Smooth muscle cell (in vitro differentiated cells): ENCODE data around the gene PRKN. TPM values are rescaled to one million over a fixed set of nuclear protein-coding genes. Genes with fewer than 3 reads are reported as not detected.

Experiments
- DNase-seq: peaks from one replicate; lab custom pipeline; 2025; ENCODE audit not compliant: unreplicated experiment; lab: John Stamatoyannopoulos, UW
- H2AFZ ChIP-seq: fragments of 200-600 bp; sonication (generic); 2 replicates; pipeline ENCODE4 v1.6.0; 2016; ENCODE audit warnings: antibody characterized with exemption, low read depth, mild to moderate bottlenecking
- H3F3A ChIP-seq: fragments of 200-600 bp; sonication (generic); 2 replicates; pipeline ENCODE4 v1.6.0; 2017; ENCODE audit warnings: antibody characterized with exemption, low read depth
- H3K27ac ChIP-seq: fragments of 200-600 bp; sonication (generic); 2 replicates; pipeline ENCODE4 v1.5.1; 2016; ENCODE audit warnings: low read depth, mild to moderate bottlenecking
- H3K27me3 ChIP-seq: fragments of 200-600 bp; sonication (generic); 2 replicates; pipeline ENCODE4 v1.6.1; 2016; ENCODE audit warnings: low read depth, mild to moderate bottlenecking
- H3K36me3 ChIP-seq: fragments of 200-600 bp; sonication (generic); 2 replicates; pipeline ENCODE4 v1.5.1; 2016; ENCODE audit warnings: low read depth
- H3K4me1 ChIP-seq: fragments of 200-600 bp; sonication (generic); 2 replicates; pipeline ENCODE4 v1.5.1; 2016; ENCODE audit warnings: low read depth
- H3K4me2 ChIP-seq: fragments of 200-600 bp; sonication (generic); 2 replicates; pipeline ENCODE4 v1.6.0; 2016; ENCODE audit warnings: mild to moderate bottlenecking
- H3K4me3 ChIP-seq: fragments of 200-600 bp; sonication (generic); 2 replicates; pipeline ENCODE4 v1.5.1; 2016; ENCODE audit warnings: mild to moderate bottlenecking
- H3K79me2 ChIP-seq: fragments of 200-600 bp; sonication (generic); 2 replicates; pipeline ENCODE4 v1.6.0; 2016; ENCODE audit warnings: low read depth, mild to moderate bottlenecking
- H3K9ac ChIP-seq: fragments of 200-600 bp; sonication (generic); 2 replicates; pipeline ENCODE4 v1.6.0; 2016; ENCODE audit warnings: low read depth
- H3K9me3 ChIP-seq: fragments of 200-600 bp; sonication (generic); replicated peaks from 2 replicates; pipeline ENCODE4 v1.5.1; 2016; ENCODE audit warnings: low read depth
- H4K20me1 ChIP-seq: fragments of 200-600 bp; sonication (generic); 2 replicates; pipeline ENCODE4 v1.6.0; 2016; ENCODE audit warnings: low read depth
- WGBS: methylation state at CpG from one replicate; pipeline ENCODE4 v1.1.7; 2016; ENCODE audit warnings: low lambda C conversion rate; 5-methylcytosine and 5-hydroxymethylcytosine counted together
- polyA plus RNA-seq: library from polyadenylated mRNA; unstranded; fragments of >200 nt; fragmentation: Nextera tagmentation; extraction: Ambion mirVana; gene quantifications from 2 replicates; pipeline ENCODE4 v1.2.1, GENCODE V29; 2016
- total RNA-seq: library from RNA; depleted of rRNA; stranded (reverse); fragments of >200 nt; gene quantifications from 2 replicates; pipeline ENCODE4 v1.2.3, GENCODE V29; 2014
- TF ChIP-seq, protein P1 (sequence below): fragments of 200-600 bp; sonication (generic); IDR thresholded peaks from 2 replicates; pipeline ENCODE4 v1.5.1; 2017; ENCODE audit warnings: borderline replicate concordance, mild to moderate bottlenecking, antibody characterized with exemption; ENCODE audit not compliant: insufficient read depth, poor library complexity, severe bottlenecking

PRKN gene
- total and polyA plus RNA-seq, 2 experiments from 2014 or later = 0.81 to 5.1 TPM

DNA sequence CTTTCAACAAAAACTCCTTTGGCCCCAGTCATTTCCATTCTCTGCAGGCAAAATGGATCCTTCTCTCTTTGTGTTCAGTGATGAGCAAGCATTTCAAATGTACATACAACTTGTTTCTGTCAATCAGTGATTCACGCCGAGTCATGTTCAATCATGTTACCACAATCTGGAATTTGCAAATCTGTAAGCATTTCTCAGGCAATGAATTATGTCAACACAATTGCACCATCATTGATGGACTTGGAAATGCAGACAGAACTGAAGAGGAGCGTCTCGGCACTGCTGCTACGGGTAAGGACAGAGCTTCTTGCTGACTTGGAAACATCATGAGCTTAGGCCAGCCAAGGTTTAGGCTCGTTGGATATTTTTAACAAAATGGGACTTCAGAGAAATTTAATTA, 1320.9 kb downstream of the PRKN start:
- Histone ChIP-seq H3K36me3 (no peaks in the 10 kb centered on the region), H4K20me1 (no peaks in the 10 kb centered on the region), H3K79me2 (no peaks in the 10 kb centered on the region), H3K4me1 (peaks cover 18% of the 10 kb centered on the region), H3K9me3 (no peaks in the 10 kb centered on the region), H3K9ac (no peak overlapping the region), H3K4me3 (no peak overlapping the region), H2AFZ (no peak overlapping the region), H3K27me3 (no peaks in the 10 kb centered on the region), H3K4me2 (peak overlapping the region; percentile 14), H3K27ac (peak overlapping the region; percentile 26), H3F3A (peaks cover 8% of the 10 kb centered on the region)
- no peak for DNase-seq
- TF ChIP-seq, protein P1, sequence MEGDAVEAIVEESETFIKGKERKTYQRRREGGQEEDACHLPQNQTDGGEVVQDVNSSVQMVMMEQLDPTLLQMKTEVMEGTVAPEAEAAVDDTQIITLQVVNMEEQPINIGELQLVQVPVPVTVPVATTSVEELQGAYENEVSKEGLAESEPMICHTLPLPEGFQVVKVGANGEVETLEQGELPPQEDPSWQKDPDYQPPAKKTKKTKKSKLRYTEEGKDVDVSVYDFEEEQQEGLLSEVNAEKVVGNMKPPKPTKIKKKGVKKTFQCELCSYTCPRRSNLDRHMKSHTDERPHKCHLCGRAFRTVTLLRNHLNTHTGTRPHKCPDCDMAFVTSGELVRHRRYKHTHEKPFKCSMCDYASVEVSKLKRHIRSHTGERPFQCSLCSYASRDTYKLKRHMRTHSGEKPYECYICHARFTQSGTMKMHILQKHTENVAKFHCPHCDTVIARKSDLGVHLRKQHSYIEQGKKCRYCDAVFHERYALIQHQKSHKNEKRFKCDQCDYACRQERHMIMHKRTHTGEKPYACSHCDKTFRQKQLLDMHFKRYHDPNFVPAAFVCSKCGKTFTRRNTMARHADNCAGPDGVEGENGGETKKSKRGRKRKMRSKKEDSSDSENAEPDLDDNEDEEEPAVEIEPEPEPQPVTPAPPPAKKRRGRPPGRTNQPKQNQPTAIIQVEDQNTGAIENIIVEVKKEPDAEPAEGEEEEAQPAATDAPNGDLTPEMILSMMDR = no peak
- 56% methylated on average over 6 of the region's 6 CpGs for WGBS

DNA sequence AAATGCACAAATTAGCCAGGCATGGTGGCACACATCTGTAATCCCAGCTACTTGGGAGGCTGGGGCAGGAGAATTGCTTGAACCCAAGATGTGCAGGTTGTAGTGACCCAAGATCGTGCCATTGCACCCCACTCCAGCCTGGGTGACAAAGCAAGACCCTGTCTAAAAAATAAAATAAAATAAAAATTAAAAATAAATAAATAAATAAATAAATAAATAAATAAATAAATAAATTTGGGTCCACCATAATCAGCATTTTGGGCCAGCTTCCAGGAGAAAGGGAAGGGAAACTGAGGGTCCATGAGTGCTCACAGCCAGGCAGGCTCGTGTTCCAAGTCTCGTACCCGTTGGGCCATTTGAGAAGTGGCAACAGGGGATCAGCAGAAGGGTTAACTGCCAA, 1322.1 kb downstream of the PRKN start:
- H3K27ac ChIP-seq = no peak overlapping the region
- no peak for DNase-seq

DNA sequence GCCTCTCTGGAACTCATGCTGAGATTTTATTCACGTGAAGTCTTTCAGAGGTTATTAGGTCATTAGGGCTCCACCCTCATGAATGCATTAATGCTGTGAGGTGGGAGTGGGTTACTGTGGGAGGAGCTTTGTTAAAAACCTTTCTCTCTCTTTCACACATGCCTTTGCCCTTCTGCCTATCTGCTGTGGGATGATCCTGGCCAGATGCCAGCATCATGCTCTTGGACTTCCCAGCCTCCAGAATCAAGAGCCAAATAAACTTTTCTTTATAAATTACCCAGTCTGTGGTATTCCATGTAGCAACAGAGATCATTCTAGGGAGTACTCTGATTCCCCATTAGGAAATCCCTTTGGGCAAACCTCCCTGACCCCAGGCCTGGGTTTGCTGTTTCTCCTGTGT, 1323.8 kb downstream of the PRKN start:
- Histone ChIP-seq H3K79me2 (no peaks in the 10 kb centered on the region), H3K4me2 (no peak overlapping the region), H3K27me3 (no peaks in the 10 kb centered on the region), H3K4me3 (no peak overlapping the region), H3F3A (peaks cover 8% of the 10 kb centered on the region), H3K9ac (no peak overlapping the region), H3K4me1 (peaks cover 18% of the 10 kb centered on the region), H3K27ac (no peak overlapping the region), H3K36me3 (no peaks in the 10 kb centered on the region), H3K9me3 (no peaks in the 10 kb centered on the region), H2AFZ (no peak overlapping the region), H4K20me1 (no peaks in the 10 kb centered on the region)
- DNase-seq = no peak
- WGBS = 82% methylated on average over 1 of the region's 1 CpG
- TF ChIP-seq, protein P1 = no peak

More for the DNA sequence above, 1322.1 kb downstream of the PRKN start:
- Histone ChIP-seq H3K4me2 (no peak overlapping the region), H3K27me3 (no peaks in the 10 kb centered on the region), H3F3A (peaks cover 8% of the 10 kb centered on the region), H3K9me3 (no peaks in the 10 kb centered on the region), H3K36me3 (no peaks in the 10 kb centered on the region), H3K4me3 (no peak overlapping the region), H3K4me1 (peaks cover 18% of the 10 kb centered on the region), H3K79me2 (no peaks in the 10 kb centered on the region), H2AFZ (no peak overlapping the region), H4K20me1 (no peaks in the 10 kb centered on the region), H3K9ac (no peak overlapping the region)
- TF ChIP-seq, protein P1 = no peak
- WGBS = 93% methylated on average over 4 of the region's 4 CpGs

DNA sequence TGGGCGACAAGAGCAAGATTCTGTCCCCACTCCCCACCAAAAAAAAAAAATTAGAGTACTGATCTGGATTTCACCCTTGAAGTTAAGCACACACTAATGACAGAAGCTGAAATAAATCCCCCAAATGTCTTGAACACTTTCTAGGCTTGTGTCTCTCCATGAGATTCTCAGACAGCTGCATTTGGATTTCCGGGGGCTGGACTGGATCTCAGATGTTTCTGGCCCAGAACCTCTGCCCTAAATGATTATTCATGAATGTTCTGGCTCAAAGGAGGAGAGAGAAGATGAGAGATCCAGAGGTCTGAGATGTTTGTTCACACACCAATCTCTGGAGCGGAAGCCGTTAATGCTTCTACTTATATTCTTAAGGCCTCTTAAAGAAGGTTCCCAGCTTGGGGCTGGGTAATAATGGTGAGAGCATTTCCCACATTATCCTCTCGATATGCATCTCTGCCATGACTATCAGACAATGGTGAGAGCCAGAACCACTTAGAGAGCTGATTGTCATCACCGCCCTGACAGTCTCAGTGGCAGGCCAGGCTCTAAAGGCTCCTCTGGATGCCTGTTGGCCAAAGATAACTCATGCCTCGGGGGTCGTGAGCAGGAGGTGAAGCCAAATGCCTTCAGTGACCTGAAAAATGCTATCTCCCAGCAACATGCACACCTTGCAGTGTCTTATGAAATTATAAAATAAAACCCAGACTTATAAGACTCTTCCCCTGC, 1325.8 kb downstream of the PRKN start:
- Histone ChIP-seq H4K20me1 (no peaks in the 10 kb centered on the region), H3K9ac (no peak overlapping the region), H3K9me3 (no peaks in the 10 kb centered on the region), H2AFZ (no peak overlapping the region), H3K36me3 (no peaks in the 10 kb centered on the region), H3K4me1 (peaks cover under 1% of the 10 kb centered on the region), H3K4me2 (no peak overlapping the region), H3K27me3 (no peaks in the 10 kb centered on the region), H3K79me2 (no peaks in the 10 kb centered on the region), H3K27ac (no peak overlapping the region), H3F3A (peaks cover 4% of the 10 kb centered on the region), H3K4me3 (no peak overlapping the region)
- no peak for DNase-seq
- WGBS = 59% methylated on average over 8 of the region's 8 CpGs
- TF ChIP-seq, protein P1 = no peak
